ENCODE measurements around the gene MAN2B1.
A peak's percentile ranks its signal among the peaks of the same experiment; 100 is the strongest.
"Not testable (repeated sequence)": the region's sequence is repeated elsewhere in the genome, so short reads cannot be mapped to it uniquely, and the experiment has no call there.

MAN2B1 gene

DNA sequence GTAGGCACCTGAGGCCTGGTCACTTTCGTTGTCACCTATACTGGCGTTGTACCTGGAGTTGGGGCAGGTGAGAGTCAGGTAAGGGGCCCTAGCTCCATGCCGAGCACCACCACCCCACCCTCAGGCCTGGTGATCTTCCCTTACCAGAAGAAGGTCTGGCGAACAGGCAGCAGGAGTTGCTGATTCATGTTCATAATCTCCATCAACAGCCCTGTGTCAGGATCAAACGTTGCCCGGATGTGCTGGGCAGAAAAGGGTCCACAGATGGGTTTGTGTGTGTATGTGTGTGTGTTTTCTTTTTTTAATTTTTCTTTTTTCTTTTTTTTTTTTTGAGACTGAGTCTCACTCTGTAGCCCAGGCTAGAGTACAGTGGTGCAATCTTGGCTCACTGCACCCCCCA, 14.3 kb downstream of the MAN2B1 start:
- no peaks in the 10 kb centered on the region for H3K9me3 Mint-ChIP-seq
- no peaks in the 10 kb centered on the region for H3K27me3 Mint-ChIP-seq
- H3K4me3 Mint-ChIP-seq: no peak overlapping the region
- ATAC-seq: no peak
- peaks cover 76% of the 10 kb centered on the region for H3K36me3 Mint-ChIP-seq
- H3K4me1 Mint-ChIP-seq: peaks cover 20% of the 10 kb centered on the region
- no peak overlapping the region for H3K27ac Mint-ChIP-seq

DNA sequence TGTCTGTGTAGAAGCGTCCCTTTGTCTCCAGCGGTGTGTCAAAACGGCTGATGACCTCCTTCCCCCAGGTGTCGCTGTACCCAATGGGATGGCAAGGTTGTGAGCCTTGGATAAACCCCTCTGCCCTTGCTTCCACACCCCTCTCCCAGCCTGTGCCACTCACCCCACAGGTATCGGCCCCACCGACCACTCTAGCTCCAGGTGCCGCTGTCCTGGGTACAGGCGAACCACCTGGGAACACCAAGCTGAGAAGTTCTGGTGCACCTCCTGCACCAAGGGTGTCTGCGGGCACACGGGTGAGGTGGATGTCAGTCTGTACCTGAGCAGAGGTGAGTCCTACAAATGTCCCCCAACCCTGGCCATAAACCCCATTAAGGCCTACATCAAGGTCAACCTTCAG, 16.6 kb downstream of the MAN2B1 start:
- peaks cover 68% of the 10 kb centered on the region for H3K36me3 Mint-ChIP-seq
- ATAC-seq: no peak
- H3K27ac Mint-ChIP-seq: no peak overlapping the region
- no peaks in the 10 kb centered on the region for H3K9me3 Mint-ChIP-seq
- H3K27me3 Mint-ChIP-seq: no peaks in the 10 kb centered on the region
- no peak overlapping the region for H3K4me3 Mint-ChIP-seq
- H3K4me1 Mint-ChIP-seq: peaks cover 13% of the 10 kb centered on the region

DNA sequence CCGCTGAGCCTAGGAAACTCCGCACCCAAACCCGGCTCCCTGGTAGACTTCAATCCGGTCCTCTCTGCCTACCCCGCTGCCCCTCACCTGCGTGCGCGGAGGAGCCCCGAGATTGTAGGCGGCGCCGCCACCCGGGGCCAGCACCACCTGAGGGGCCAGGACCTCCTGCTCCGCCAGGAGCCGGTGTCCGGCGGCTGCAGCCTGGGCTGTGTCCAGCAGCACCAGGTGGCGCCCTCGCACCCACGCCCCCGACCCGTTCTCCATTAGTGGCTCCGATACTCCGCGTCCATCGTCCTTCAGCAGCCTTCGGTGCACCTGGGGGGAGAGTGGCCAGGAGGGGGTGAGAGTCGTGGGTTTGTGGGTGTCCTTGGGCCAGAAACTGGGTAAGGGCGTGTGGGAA, 18.5 kb downstream of the MAN2B1 start:
- Mint-ChIP-seq H3K4me3 (no peak overlapping the region), H3K4me1 (peaks cover 13% of the 10 kb centered on the region), H3K27me3 (no peaks in the 10 kb centered on the region), H3K36me3 (peaks cover 72% of the 10 kb centered on the region), H3K27ac (no peak overlapping the region), H3K9me3 (no peaks in the 10 kb centered on the region)
- ATAC-seq: no peak

DNA sequence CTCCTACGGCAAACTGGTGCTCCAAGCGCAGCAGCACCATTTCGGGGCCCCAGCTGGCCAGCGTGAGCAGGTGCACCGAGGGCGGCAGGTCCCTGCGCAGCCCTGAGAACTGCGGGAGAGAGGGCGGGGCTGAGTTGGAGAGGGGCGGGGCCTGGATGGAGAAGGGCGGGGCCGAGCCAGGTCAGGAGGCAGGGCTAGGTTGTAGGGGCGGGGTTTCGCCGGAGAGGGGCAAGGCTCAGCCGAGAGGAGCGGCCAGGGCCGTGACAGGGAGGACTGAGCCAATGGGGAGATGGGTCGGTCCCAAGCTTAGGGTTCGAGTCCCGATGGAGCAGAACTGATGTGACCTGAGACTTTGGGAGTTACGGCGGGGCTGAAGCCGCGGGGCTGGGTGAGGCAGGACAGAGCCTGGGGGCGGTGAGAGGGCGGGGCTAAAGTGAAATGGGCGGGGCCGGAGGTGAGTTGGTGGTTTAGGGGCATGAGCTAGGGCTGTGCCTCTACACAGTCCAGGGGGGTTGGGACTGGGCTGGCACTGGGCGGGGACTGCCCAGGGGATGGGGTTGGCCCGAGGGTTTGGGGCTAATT, 19.0 kb downstream of the MAN2B1 start:
- no peaks in the 10 kb centered on the region for H3K9me3 Mint-ChIP-seq
- peaks cover 13% of the 10 kb centered on the region for H3K4me1 Mint-ChIP-seq
- peak; percentile 61 for ATAC-seq
- H3K27me3 Mint-ChIP-seq: no peaks in the 10 kb centered on the region
- peaks cover 72% of the 10 kb centered on the region for H3K36me3 Mint-ChIP-seq
- H3K4me3 Mint-ChIP-seq: no peak overlapping the region
- H3K27ac Mint-ChIP-seq: peak overlapping the region; percentile 61

DNA sequence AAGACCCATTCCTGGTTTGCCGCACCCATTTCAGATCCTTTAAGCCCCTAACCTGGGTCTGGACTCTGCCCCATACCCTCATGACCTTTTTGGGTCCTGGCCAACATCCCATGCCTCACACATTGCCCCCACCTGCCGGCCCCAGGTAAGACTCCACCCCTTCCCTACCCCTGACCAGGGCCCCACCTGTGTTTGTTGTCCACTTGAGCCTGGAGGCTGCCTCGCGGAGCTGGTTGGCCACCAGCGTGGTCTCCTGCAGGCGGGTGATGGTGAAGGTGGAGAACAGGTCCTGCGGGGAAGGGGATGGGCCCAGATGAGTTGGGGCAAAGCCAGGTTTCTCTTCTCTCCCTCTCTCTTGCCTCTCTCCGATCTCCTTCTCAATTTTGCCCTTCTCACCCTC, 19.5 kb downstream of the MAN2B1 start:
- H3K9me3 Mint-ChIP-seq: no peaks in the 10 kb centered on the region
- ATAC-seq: no peak
- H3K27ac Mint-ChIP-seq: peak overlapping the region; percentile 61
- peaks cover 13% of the 10 kb centered on the region for H3K4me1 Mint-ChIP-seq
- no peaks in the 10 kb centered on the region for H3K27me3 Mint-ChIP-seq
- no peak overlapping the region for H3K4me3 Mint-ChIP-seq
- H3K36me3 Mint-ChIP-seq: peaks cover 68% of the 10 kb centered on the region

DNA sequence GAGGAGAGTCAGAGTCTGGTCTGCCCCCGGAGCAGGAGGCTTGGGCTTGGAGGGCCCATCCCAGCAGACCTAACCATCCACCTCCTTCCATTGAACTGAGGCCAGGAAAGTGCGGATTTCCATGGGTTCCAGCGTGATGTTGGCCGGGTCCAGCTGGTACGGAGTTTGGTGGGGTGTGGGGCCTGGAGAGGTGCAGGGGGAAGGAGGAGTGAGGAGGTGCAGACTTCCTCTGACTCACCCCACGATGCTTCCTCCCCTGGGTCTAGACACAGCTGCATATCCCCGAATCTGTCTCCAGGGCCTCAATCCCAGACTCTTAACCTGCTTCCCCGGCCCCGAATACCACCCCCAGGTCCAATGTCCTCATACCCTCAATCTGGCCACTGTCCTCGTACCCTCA, 20.0 kb downstream of the MAN2B1 start:
- Mint-ChIP-seq H3K27me3 (no peaks in the 10 kb centered on the region), H3K27ac (peak overlapping the region; percentile 61), H3K36me3 (peaks cover 63% of the 10 kb centered on the region), H3K4me1 (peaks cover 13% of the 10 kb centered on the region), H3K9me3 (no peaks in the 10 kb centered on the region), H3K4me3 (no peak overlapping the region)
- no peak for ATAC-seq

DNA sequence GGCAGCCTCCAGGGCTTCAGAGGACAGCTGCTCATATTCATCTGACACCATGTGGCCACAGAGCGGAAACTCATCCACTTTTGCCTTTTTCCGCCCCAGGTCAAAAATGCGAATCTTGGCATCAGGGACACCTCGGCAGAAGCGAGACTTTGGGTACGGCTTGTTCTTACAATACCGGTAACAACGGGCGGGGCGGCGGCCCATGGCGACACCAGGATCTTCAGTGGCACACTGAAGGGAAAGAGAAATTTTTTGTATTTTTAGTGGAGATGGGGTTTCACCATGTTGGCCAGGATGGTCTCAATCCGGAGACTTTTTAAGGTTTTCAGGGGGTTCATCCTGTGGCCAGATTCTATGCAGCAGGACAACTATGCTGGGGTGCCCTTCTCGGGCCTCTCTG, 22.8 kb downstream of the MAN2B1 start:
- Mint-ChIP-seq H3K36me3 (peaks cover 49% of the 10 kb centered on the region), H3K4me1 (peaks cover 24% of the 10 kb centered on the region)
- not testable (repeated sequence) for H3K4me3 Mint-ChIP-seq, H3K9me3 Mint-ChIP-seq, H3K27me3 Mint-ChIP-seq, ATAC-seq, H3K27ac Mint-ChIP-seq

DNA sequence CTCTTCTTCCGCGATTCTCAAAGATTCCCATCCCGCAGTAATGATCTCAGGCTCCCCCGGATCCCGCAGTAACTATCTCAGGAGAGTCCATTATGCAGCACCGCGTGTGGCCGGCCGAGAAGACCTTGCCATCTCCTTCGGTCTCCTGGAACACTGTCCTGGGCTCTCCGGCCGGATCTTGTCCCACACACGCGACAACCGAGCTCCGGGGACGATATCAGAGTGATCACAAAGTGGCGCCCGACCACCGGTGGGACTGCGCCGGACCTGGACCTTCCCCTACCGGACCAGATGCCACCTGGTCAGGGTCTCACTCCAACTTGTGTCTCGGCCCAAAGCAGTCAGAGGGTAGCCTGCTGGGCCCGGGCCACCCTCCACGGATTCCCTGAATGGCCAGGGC, 24.0 kb downstream of the MAN2B1 start:
- Mint-ChIP-seq H3K27me3 (no peaks in the 10 kb centered on the region), H3K9me3 (no peaks in the 10 kb centered on the region), H3K4me3 (no peak overlapping the region), H3K36me3 (peaks cover 41% of the 10 kb centered on the region), H3K27ac (no peak overlapping the region), H3K4me1 (peaks cover 17% of the 10 kb centered on the region)
- no peak for ATAC-seq

DNA sequence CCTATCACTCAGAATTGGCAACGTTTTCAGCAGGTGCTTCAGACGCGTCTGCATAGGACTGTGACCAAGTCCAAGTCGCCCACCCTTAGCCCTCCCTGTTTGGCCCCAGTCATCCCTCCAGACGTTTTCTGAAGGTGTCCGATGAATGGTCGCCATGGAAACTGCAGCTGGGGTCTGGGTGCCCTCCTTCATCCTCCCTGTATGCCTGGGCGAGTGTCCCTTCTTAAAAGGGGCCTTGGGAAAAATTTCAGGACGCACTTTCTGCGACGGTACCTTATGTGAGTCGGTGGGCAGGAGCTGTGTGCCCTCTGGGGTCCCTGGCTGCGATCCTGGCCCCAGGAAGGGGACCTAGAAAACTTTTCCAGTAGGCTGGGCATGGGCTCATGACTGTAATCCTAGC, 25.1 kb downstream of the MAN2B1 start:
- Mint-ChIP-seq H3K4me3 (no peak overlapping the region), H3K4me1 (peaks cover 11% of the 10 kb centered on the region), H3K9me3 (no peaks in the 10 kb centered on the region), H3K27me3 (no peaks in the 10 kb centered on the region), H3K36me3 (peaks cover 41% of the 10 kb centered on the region), H3K27ac (no peak overlapping the region)
- no peak for ATAC-seq

DNA sequence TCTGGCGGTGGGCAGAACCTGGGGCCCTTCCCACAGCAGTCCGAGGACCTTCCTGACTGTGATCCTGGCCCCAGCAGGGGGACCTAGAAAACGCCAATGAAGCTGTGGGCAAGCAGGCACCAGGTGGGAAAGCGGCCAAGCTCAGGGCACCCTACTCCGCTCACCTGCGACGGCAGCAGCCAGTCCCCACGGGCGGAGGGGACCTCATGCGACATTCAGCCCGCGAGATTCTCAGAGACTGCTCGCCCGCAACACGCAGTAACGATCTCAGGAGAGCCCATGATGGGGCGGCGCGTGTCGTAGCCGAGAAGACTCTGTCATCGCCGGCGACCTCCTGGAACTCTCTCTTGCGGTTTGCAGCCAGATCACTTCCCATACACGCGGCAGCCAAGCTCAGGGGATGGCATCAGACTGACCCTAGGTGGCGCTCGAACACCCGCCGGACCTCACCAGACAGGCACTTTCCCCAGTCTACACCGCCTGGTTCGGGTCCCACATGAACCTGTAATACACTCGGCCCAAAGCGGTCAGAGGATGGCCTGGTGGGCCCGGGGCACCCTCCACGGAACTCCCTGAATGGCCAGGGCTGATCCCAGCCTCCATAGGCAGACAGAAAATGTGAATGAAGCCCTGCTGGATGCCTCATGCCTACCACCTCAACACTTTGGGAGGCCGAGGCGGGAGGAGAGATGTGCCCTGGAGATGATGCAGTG, 26.5 kb downstream of the MAN2B1 start:
- ATAC-seq: peak; percentile 97
- no peaks in the 10 kb centered on the region for H3K9me3 Mint-ChIP-seq
- no peaks in the 10 kb centered on the region for H3K27me3 Mint-ChIP-seq
- H3K27ac Mint-ChIP-seq: peak overlapping the region; percentile 65
- H3K36me3 Mint-ChIP-seq: peaks cover 39% of the 10 kb centered on the region
- peak overlapping the region; percentile 58 for H3K4me3 Mint-ChIP-seq
- peaks cover 15% of the 10 kb centered on the region for H3K4me1 Mint-ChIP-seq

DNA sequence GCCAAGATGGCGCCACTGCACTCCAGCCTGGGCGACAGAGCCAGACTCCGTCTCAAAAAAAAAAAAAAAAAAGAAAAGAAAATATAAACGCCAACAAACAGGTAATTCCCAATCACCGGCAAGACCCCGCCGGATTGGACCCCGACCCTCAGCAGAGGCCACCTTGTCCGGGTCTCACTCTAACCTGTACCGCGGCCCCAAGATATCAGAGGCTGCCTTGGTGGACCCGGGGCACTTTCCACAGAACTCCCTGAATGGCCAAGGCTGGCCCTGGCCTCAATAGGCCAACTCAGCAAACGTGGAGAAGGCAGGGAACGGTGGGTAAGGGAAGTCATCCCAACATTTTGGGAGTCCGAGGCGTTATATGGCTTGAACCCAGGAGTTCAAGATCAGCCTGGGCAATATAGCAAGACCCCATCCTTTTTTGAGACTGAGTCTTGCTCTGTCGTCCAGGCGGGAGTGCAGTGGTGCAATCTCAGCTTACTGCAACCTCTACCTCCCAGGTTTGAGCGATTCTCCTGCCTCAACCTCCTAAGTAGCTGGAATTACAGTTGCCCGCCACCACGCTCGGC, 27.8 kb downstream of the MAN2B1 start:
- Mint-ChIP-seq H3K4me3 (no peak overlapping the region), H3K36me3 (peaks cover 37% of the 10 kb centered on the region), H3K9me3 (no peaks in the 10 kb centered on the region), H3K27me3 (no peaks in the 10 kb centered on the region), H3K4me1 (peaks cover 17% of the 10 kb centered on the region), H3K27ac (no peak overlapping the region)
- no peak for ATAC-seq

DNA sequence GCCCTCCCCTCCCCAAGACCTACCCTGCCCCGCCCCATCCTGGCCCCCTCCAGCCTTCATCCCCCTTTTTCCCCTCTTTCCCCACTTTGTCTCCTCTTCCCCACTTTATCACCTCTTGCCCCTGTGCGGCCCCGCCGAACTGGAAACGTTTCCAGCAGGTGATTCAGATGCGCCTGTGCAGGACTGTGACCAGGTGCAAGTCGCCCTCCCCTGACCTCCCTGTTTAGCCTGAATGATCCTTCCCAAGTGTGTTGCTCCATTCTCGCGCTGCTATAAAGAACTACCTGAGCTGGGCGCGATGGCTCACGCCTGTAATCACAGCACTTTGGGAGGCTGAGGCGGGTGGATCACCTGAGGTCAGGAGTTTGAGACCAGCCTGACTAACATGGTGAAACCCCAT, 29.9 kb downstream of the MAN2B1 start:
- no peak overlapping the region for H3K27ac Mint-ChIP-seq

DNA sequence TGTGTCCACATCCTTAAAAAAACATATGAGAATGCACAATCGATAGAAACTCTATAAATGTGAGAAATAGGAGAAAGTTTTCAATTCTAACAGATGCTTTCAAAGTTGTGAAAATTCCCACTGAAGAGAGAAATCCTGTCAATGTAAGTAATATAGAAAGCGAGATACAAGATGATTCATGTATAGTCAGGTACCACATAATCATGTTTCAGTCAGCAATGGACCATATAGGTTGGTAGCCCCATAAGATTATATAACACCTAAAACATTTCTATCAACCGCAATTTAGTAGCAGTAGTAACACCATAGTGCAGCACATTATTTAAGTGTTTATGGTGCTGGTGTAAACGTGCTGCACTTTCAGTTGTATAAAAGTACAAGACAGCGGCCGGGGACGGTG, 37.3 kb downstream of the MAN2B1 start:
- Mint-ChIP-seq H3K36me3 (peaks cover 53% of the 10 kb centered on the region), H3K27me3 (no peaks in the 10 kb centered on the region), H3K4me3 (no peak overlapping the region), H3K4me1 (no peaks in the 10 kb centered on the region), H3K27ac (no peak overlapping the region), H3K9me3 (peaks cover 6% of the 10 kb centered on the region)
- ATAC-seq: no peak

More for the DNA sequence above, 29.9 kb downstream of the MAN2B1 start:
- Mint-ChIP-seq H3K36me3 (peaks cover 41% of the 10 kb centered on the region), H3K9me3 (no peaks in the 10 kb centered on the region), H3K27me3 (no peaks in the 10 kb centered on the region), H3K4me3 (no peak overlapping the region), H3K4me1 (peaks cover 17% of the 10 kb centered on the region)
- ATAC-seq: no peak

DNA sequence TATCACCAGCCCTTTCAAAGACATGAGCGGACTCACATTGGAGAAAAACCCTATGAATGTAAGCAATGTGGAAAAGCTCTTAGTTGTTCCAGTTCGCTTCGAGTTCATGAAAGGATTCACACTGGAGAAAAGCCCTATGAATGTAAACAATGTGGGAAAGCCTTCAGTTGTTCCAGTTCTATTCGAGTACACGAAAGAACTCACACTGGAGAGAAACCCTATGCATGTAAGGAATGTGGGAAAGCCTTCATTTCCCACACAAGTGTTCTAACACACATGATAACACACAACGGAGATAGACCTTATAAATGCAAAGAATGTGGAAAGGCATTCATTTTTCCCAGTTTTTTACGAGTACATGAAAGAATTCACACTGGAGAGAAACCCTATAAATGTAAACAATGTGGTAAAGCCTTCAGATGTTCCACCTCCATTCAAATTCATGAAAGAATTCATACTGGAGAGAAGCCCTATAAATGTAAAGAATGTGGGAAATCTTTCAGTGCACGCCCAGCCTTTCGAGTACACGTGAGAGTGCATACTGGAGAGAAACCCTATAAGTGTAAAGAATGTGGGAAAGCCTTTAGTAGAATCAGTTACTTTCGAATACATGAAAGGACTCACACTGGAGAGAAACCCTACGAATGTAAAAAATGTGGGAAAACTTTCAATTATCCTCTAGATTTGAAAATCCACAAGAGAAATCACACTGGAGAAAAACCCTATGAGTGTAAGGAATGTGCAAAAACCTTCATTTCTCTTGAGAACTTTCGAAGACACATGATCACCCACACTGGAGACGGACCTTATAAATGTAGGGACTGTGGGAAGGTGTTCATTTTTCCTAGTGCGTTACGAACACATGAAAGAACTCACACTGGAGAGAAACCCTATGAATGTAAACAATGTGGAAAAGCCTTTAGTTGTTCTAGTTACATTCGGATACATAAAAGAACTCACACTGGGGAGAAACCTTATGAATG, 38.2 kb downstream of the MAN2B1 start:
- H3K4me3 Mint-ChIP-seq: no peak overlapping the region
- H3K27me3 Mint-ChIP-seq: no peaks in the 10 kb centered on the region
- no peaks in the 10 kb centered on the region for H3K4me1 Mint-ChIP-seq
- no peak overlapping the region for H3K27ac Mint-ChIP-seq
- H3K36me3 Mint-ChIP-seq: peaks cover 44% of the 10 kb centered on the region
- ATAC-seq: no peak
- peaks cover 6% of the 10 kb centered on the region for H3K9me3 Mint-ChIP-seq

DNA sequence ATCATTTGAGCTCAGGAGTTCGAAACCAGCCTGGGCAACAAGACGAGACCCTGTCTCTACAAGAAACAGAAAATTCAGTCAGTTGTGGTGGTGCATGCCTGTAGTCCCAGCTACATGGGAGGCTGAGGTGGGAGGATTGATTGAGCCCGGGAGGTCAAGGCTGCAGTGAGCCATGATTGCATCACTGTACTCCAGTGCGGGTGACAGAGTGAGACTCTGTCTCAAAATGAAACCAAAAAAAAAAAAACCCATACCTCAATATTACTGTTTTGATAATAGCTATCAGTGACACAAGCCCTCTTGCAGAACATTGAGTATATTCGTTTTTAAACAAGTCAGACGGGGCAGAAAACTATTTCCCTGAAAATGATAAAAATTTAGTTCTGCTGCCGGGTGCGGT, 39.6 kb downstream of the MAN2B1 start:
- Mint-ChIP-seq H3K27me3 (no peaks in the 10 kb centered on the region), H3K9me3 (peaks cover 6% of the 10 kb centered on the region), H3K36me3 (peaks cover 42% of the 10 kb centered on the region), H3K27ac (no peak overlapping the region), H3K4me3 (no peak overlapping the region), H3K4me1 (no peaks in the 10 kb centered on the region)
- ATAC-seq: no peak
